SK-N-SH treated with all-trans-retinoic acid at 6 μM for 48 hours (cell line): ENCODE results near the gene CYSRT1.

Experiments used
- ATAC-seq: fragments of 200-7000 bp; cut with Tn5 transposase; 3 replicates; pipeline ENCODE4 v1.9.1; 2020; ENCODE audit warnings: mild to moderate bottlenecking, moderate library complexity
- ARNTL ChIP-seq: fragments of 450-650 bp; formaldehyde crosslinking; IDR thresholded peaks from 2 replicates; pipeline ENCODE4 v1.5.0; 2020; ENCODE audit warnings: low read depth, mild to moderate bottlenecking, moderate library complexity, borderline replicate concordance
- ESRRG ChIP-seq: fragments of 250-450 bp; sonication (Bioruptor Pico); IDR thresholded peaks from 2 replicates; pipeline ENCODE4 v1.6.1; 2021; ENCODE audit warnings: mild to moderate bottlenecking
- GLIS3 ChIP-seq: fragments of 250-450 bp; sonication (Bioruptor Pico); IDR thresholded peaks from 2 replicates; pipeline ENCODE4 v1.5.0; 2020; ENCODE audit warnings: mild to moderate bottlenecking, moderate library complexity
- ISL1 ChIP-seq: fragments of 250-450 bp; sonication (Bioruptor Pico); IDR thresholded peaks from 2 replicates; pipeline ENCODE4 v2.1.2; 2022; ENCODE audit warnings: mild to moderate bottlenecking, moderate library complexity
- PATZ1 ChIP-seq: fragments of 250-450 bp; sonication (Bioruptor Pico); IDR thresholded peaks from 2 replicates; pipeline ENCODE4 v1.8.0; 2020; ENCODE audit warnings: mild to moderate bottlenecking, moderate library complexity, borderline replicate concordance
- PPARA ChIP-seq: fragments of 250-450 bp; sonication (Bioruptor Pico); IDR thresholded peaks from 2 replicates; pipeline ENCODE4 v1.5.0; 2020; ENCODE audit warnings: mild to moderate bottlenecking, borderline replicate concordance
- RARB ChIP-seq: fragments of 250-450 bp; sonication (Bioruptor Pico); IDR thresholded peaks from 2 replicates; pipeline ENCODE4 v1.8.0; 2021; ENCODE audit warnings: mild to moderate bottlenecking, moderate library complexity
- SNAI2 ChIP-seq: fragments of 250-450 bp; sonication (Bioruptor Pico); IDR thresholded peaks from 2 replicates; pipeline ENCODE4 v1.5.0; 2020; ENCODE audit warnings: mild to moderate bottlenecking, moderate library complexity
- TCF4 ChIP-seq: fragments of 250-450 bp; sonication (Bioruptor Pico); IDR thresholded peaks from 2 replicates; pipeline ENCODE4 v1.8.0; 2021; ENCODE audit warnings: mild to moderate bottlenecking, moderate library complexity, borderline replicate concordance
- TOX ChIP-seq: fragments of 250-450 bp; sonication (Bioruptor Pico); IDR thresholded peaks from 2 replicates; pipeline ENCODE4 v1.8.0; 2021; ENCODE audit warnings: mild to moderate bottlenecking, moderate library complexity, borderline replicate concordance
- ZFP3 ChIP-seq: fragments of 250-450 bp; sonication (Bioruptor Pico); IDR thresholded peaks from 2 replicates; pipeline ENCODE4 v1.5.0; 2020; ENCODE audit warnings: mild to moderate bottlenecking, moderate library complexity
- ZFP30 ChIP-seq: fragments of 450-650 bp; formaldehyde crosslinking; IDR thresholded peaks from 2 replicates; pipeline ENCODE4 v1.5.0; 2022; ENCODE audit warnings: mild to moderate bottlenecking, moderate library complexity
- ZNF70 ChIP-seq: fragments of 450-650 bp; formaldehyde crosslinking; IDR thresholded peaks from 2 replicates; pipeline ENCODE4 v1.5.0; 2020; ENCODE audit warnings: mild to moderate bottlenecking, moderate library complexity
- ZNF8 ChIP-seq: fragments of 450-650 bp; formaldehyde crosslinking; IDR thresholded peaks from 2 replicates; pipeline ENCODE4 v1.5.0; 2020; ENCODE audit warnings: mild to moderate bottlenecking, moderate library complexity
- TF ChIP-seq, protein P1 (sequence below): fragments of 250-450 bp; sonication (Bioruptor Pico); IDR thresholded peaks from 2 replicates; pipeline ENCODE4 v1.5.0; 2020; ENCODE audit warnings: mild to moderate bottlenecking, moderate library complexity
- TF ChIP-seq, protein P2 (sequence below): fragments of 250-450 bp; sonication (Bioruptor Pico); IDR thresholded peaks from 2 replicates; pipeline ENCODE4 v1.8.0; 2021; ENCODE audit warnings: low read depth, mild to moderate bottlenecking, moderate library complexity, borderline replicate concordance
- TF ChIP-seq, protein P3 (sequence below): fragments of 250-450 bp; sonication (Bioruptor Pico); IDR thresholded peaks from 2 replicates; pipeline ENCODE4 v1.5.1; 2020; ENCODE audit warnings: low read depth, mild to moderate bottlenecking, moderate library complexity

CYSRT1 gene

GRCh38 chr9:137201205-137201868 lies 23.6 kb upstream of the CYSRT1 start:
- no peak; the same call in 2 of the 3 replicates for ATAC-seq
- no peak for TF ChIP-seq ZNF8 (CRISPR knock-in tag)
- TF ChIP-seq, protein P1, sequence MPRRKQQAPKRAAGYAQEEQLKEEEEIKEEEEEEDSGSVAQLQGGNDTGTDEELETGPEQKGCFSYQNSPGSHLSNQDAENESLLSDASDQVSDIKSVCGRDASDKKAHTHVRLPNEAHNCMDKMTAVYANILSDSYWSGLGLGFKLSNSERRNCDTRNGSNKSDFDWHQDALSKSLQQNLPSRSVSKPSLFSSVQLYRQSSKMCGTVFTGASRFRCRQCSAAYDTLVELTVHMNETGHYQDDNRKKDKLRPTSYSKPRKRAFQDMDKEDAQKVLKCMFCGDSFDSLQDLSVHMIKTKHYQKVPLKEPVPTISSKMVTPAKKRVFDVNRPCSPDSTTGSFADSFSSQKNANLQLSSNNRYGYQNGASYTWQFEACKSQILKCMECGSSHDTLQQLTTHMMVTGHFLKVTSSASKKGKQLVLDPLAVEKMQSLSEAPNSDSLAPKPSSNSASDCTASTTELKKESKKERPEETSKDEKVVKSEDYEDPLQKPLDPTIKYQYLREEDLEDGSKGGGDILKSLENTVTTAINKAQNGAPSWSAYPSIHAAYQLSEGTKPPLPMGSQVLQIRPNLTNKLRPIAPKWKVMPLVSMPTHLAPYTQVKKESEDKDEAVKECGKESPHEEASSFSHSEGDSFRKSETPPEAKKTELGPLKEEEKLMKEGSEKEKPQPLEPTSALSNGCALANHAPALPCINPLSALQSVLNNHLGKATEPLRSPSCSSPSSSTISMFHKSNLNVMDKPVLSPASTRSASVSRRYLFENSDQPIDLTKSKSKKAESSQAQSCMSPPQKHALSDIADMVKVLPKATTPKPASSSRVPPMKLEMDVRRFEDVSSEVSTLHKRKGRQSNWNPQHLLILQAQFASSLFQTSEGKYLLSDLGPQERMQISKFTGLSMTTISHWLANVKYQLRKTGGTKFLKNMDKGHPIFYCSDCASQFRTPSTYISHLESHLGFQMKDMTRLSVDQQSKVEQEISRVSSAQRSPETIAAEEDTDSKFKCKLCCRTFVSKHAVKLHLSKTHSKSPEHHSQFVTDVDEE: no peak
- TF ChIP-seq ARNTL (CRISPR knock-in tag): no peak
- no peak for TF ChIP-seq TOX
- no peak for TF ChIP-seq ZFP30 (CRISPR knock-in tag)

DNA sequence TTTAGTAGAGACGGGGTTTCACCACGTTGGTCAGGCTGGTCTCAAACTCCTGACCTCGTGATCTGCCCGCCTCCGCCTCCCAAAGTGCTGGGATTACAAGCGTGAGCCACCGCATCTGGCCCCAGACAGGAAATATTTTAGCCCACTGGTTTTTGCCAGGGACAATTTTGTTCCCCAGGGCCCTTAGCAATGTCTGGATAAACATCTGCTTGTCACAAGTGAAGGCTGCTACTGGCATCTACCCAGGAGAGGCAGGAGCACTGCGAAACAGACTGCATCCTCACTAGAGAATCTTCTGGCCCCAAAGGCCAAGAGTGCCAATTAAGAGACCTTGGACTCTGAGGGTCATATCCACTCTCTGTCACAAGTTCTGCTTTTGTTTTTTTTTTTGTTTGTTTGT lies 22.0 kb upstream of the CYSRT1 start:
- no peak for ATAC-seq
- TF ChIP-seq PATZ1 (CRISPR knock-in tag) (no peak), RARB (no peak), ZFP30 (CRISPR knock-in tag) (no peak)

DNA sequence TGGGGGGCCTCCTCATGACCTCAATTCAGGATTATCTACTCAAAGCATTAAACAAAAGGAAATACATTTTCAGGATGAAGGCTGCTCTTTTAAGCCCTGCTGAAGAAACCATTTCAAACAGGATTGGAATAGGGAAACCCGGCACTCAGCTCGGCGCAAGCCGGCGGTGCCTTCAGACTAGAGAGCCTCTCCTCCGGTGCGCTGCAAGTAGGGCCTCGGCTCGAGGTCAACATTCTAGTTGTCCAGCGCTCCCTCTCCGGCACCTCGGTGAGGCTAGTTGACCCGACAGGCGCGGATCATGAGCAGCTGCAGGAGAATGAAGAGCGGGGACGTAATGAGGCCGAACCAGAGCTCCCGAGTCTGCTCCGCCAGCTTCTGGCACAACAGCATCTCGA lies 20.2 kb upstream of the CYSRT1 start:
- TF ChIP-seq ISL1 (CRISPR knock-in tag) (no peak), ZFP3 (no peak), ARNTL (CRISPR knock-in tag) (no peak), PPARA (CRISPR knock-in tag) (no peak), ZFP30 (CRISPR knock-in tag) (no peak), ZNF70 (no peak), ESRRG (CRISPR knock-in tag) (no peak), GLIS3 (CRISPR knock-in tag) (no peak), TCF4 (no peak)
- TF ChIP-seq, protein P1: no peak
- TF ChIP-seq, protein P2, sequence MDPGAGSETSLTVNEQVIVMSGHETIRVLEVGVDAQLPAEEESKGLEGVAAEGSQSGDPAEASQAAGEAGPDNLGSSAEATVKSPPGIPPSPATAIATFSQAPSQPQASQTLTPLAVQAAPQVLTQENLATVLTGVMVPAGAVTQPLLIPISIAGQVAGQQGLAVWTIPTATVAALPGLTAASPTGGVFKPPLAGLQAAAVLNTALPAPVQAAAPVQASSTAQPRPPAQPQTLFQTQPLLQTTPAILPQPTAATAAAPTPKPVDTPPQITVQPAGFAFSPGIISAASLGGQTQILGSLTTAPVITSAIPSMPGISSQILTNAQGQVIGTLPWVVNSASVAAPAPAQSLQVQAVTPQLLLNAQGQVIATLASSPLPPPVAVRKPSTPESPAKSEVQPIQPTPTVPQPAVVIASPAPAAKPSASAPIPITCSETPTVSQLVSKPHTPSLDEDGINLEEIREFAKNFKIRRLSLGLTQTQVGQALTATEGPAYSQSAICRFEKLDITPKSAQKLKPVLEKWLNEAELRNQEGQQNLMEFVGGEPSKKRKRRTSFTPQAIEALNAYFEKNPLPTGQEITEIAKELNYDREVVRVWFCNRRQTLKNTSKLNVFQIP (CRISPR knock-in tag): no peak
- no peak for ATAC-seq

GRCh38 chr9:137205126-137206069 lies 19.6 kb upstream of the CYSRT1 start, which contains the start of the genes NDOR1 and TMEM203:
TSS of gene NDOR1 (plus strand) at chr9:137205700. CDS start at chr9:137205778, 78 bp downstream.
TSS of gene TMEM203 (minus strand) at chr9:137205648. CDS start at chr9:137205414, 234 bp downstream.
- no peak for TF ChIP-seq RARB
- TF ChIP-seq ZFP3: 0 out of 2 replicates have a peak, but pooled peaks have one; percentile 32
- TF ChIP-seq, protein P1: no peak
- TF ChIP-seq ARNTL (CRISPR knock-in tag): no peak
- TF ChIP-seq SNAI2 (CRISPR knock-in tag): no peak
- no peak for TF ChIP-seq ZNF8 (CRISPR knock-in tag)
- TF ChIP-seq, protein P3, sequence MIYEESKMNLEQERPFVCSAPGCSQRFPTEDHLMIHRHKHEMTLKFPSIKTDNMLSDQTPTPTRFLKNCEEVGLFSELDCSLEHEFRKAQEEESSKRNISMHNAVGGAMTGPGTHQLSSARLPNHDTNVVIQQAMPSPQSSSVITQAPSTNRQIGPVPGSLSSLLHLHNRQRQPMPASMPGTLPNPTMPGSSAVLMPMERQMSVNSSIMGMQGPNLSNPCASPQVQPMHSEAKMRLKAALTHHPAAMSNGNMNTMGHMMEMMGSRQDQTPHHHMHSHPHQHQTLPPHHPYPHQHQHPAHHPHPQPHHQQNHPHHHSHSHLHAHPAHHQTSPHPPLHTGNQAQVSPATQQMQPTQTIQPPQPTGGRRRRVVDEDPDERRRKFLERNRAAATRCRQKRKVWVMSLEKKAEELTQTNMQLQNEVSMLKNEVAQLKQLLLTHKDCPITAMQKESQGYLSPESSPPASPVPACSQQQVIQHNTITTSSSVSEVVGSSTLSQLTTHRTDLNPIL (CRISPR knock-in tag): no peak
- ATAC-seq: peak; percentile 53
